ENCODE measurements around the gene WAS. TPM values are rescaled to one million over a fixed set of nuclear protein-coding genes. Genes with fewer than 3 reads are reported as not detected.

WAS gene
- polyA plus RNA-seq, 2 of the 4 experiments (the other 2 are of a cell fraction) = 0.05 to 0.44 TPM

DNA sequence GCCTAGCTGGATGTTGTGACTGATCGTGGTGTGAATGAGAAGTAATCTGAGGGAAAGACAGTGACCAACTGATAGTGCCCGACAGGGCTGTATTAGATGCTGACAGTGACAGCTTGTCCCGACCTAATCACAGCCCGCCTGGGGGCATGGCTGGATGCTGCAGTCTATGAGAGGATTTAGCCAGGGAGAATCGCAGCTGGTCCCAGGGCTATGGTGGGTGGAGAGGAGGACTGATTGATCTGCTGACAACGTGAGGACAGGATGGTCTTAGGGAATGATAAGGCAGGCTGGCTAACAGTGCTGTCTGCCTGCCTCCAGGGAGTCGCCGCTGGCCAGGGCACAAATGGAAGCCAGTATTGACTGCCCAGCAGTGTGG, 12.3 kb downstream of the WAS start:
- TF ChIP-seq POLR2A (IDR thresholded peaks at IDR 0.05; ENCODE audit: low read length) (no peak), NPAS2 (CRISPR knock-in tag; IDR thresholded peaks at IDR 0.05; ENCODE audit: borderline replicate concordance) (no peak), HOXB5 (CRISPR knock-in tag; IDR thresholded peaks at IDR 0.05) (no peak), TFCP2L1 (CRISPR knock-in tag; IDR thresholded peaks at IDR 0.05) (no peak), NFE2L2 (conservative IDR thresholded peaks at IDR 0.05; ENCODE audit: low read length) (no peak), RNF2 (IDR thresholded peaks at IDR 0.05; ENCODE audit: borderline replicate concordance, low read depth) (no peak), RAD21 (conservative IDR thresholded peaks at IDR 0.05 in 1 of 2, IDR thresholded peaks at IDR 0.05 in 1 of 2) (no peak), HES2 (IDR thresholded peaks at IDR 0.05) (no peak), MYC (IDR thresholded peaks at IDR 0.05; ENCODE audit: borderline replicate concordance, low read length) (no peak)
- TF ChIP-seq, protein P1, sequence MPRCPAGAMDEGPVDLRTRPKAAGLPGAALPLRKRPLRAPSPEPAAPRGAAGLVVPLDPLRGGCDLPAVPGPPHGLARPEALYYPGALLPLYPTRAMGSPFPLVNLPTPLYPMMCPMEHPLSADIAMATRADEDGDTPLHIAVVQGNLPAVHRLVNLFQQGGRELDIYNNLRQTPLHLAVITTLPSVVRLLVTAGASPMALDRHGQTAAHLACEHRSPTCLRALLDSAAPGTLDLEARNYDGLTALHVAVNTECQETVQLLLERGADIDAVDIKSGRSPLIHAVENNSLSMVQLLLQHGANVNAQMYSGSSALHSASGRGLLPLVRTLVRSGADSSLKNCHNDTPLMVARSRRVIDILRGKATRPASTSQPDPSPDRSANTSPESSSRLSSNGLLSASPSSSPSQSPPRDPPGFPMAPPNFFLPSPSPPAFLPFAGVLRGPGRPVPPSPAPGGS (IDR thresholded peaks at IDR 0.05) = no peak
- ATAC-seq (peak in 1 of 2 experiments; percentile 8; a peak in 2 of 6 replicates), DNase-seq (ENCODE audit: low read depth in 1 of 2, low spot score in 1 of 2) (peak in 1 of 2 experiments; percentile 25), FAIRE-seq (no peak)
- 15% methylated on average over 8 of the region's 8 CpGs for WGBS (ENCODE audit: missing lambda C conversion rate)
- Histone ChIP-seq H3K9me3 (no peaks in the 10 kb centered on the region), H3K27ac (peak overlapping the region; percentile 71 to 99), H3K4me3 (peak overlapping the region; percentile 97), H3K4me1 (peaks cover 7% of the 10 kb centered on the region; the same call in 2 of the 3 replicates), H3K4me2 (peak overlapping the region; percentile 97)
- CTCF ChIA-PET = interaction anchor here (0.6 to 0.7 kb wide), 2 partner anchors 46 to 98 kb away, joined by 3 to 5 read pairs; no protein-coding TSS in a partner anchor
- POLR2A ChIA-PET = interaction anchor here (1.8 kb wide), 1 partner anchor 42 kb away, joined by 10 read pairs; no protein-coding TSS in a partner anchor

DNA sequence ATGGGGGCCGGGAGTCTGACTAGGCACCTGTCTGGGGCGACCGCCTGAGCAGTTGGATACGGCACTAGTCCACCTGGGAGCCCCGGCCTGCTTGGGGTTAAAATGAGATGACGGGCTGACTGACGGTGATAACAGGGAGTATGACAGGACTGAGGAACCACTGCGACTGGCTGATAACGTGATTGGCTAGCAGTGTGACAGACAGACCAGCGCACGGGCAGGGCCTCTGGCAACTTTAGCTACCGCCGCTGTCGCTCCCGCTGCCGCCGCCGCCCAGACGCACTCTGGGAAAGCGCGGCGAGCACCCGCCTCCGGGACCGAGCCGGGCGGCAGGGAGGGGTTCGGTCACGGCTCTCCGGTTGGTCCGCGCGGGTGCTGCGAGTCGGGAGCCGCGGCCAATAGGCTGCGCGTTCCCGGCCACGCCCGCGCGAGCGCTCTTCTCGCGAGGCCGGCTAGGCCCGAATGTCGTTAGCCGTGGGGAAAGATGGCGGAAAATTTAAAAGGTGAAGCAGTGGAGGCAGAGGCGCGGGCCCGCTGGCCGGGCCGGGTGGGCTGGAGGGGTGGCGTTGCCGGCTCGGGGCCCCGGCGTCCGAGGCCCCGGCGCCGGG, 12.8 kb downstream of the WAS start, which contains the start of gene SUV39H1:
TSS of gene SUV39H1 (plus strand) at position 434 of the 608 bp plus-strand sequence. CDS start at position 485, 51 bp downstream.
- CTCF ChIA-PET = interaction anchor here (0.6 kb wide), 1 partner anchor 46 kb away, joined by 3 read pairs; no protein-coding TSS in a partner anchor
- peak; percentile 95 to 99 for ATAC-seq
- peak; percentile 46 for FAIRE-seq
- TF ChIP-seq CHD4 (IDR thresholded peaks at IDR 0.05; ENCODE audit: borderline replicate concordance) (no peak), NFE2L2 (conservative IDR thresholded peaks at IDR 0.05; ENCODE audit: low read length) (no peak), CBX2 (IDR thresholded peaks at IDR 0.05; ENCODE audit: borderline replicate concordance, low read depth) (no peak), FOSB (CRISPR knock-in tag; IDR thresholded peaks at IDR 0.05) (no peak), JUN (IDR thresholded peaks at IDR 0.05) (peak; percentile 22 to 76; a peak in 3 of 5 replicates), CBX8 (IDR thresholded peaks at IDR 0.05) (no peak), RNF2 (IDR thresholded peaks at IDR 0.05; ENCODE audit: borderline replicate concordance, low read depth) (no peak), SREBF2 (IDR thresholded peaks at IDR 0.05) (no peak), RARB (CRISPR knock-in tag; IDR thresholded peaks at IDR 0.05) (no peak), EP300 (IDR thresholded peaks at IDR 0.05) (no peak), HOXB13 (CRISPR knock-in tag; IDR thresholded peaks at IDR 0.05; ENCODE audit: low read depth) (no peak), CEBPB (IDR thresholded peaks at IDR 0.05) (no peak), RAD21 (conservative IDR thresholded peaks at IDR 0.05 in 1 of 2, IDR thresholded peaks at IDR 0.05 in 1 of 2) (no peak), NR3C1 (IDR thresholded peaks at IDR 0.05) (no peak), HEYL (CRISPR knock-in tag; IDR thresholded peaks at IDR 0.05) (no peak), MAZ (IDR thresholded peaks at IDR 0.05; ENCODE audit: borderline replicate concordance, low read depth, low read length) (no peak), RCOR1 (IDR thresholded peaks at IDR 0.05; ENCODE audit: low read depth, low read length) (no peak), RFX5 (IDR thresholded peaks at IDR 0.05) (no peak)
- TF ChIP-seq, protein P2, sequence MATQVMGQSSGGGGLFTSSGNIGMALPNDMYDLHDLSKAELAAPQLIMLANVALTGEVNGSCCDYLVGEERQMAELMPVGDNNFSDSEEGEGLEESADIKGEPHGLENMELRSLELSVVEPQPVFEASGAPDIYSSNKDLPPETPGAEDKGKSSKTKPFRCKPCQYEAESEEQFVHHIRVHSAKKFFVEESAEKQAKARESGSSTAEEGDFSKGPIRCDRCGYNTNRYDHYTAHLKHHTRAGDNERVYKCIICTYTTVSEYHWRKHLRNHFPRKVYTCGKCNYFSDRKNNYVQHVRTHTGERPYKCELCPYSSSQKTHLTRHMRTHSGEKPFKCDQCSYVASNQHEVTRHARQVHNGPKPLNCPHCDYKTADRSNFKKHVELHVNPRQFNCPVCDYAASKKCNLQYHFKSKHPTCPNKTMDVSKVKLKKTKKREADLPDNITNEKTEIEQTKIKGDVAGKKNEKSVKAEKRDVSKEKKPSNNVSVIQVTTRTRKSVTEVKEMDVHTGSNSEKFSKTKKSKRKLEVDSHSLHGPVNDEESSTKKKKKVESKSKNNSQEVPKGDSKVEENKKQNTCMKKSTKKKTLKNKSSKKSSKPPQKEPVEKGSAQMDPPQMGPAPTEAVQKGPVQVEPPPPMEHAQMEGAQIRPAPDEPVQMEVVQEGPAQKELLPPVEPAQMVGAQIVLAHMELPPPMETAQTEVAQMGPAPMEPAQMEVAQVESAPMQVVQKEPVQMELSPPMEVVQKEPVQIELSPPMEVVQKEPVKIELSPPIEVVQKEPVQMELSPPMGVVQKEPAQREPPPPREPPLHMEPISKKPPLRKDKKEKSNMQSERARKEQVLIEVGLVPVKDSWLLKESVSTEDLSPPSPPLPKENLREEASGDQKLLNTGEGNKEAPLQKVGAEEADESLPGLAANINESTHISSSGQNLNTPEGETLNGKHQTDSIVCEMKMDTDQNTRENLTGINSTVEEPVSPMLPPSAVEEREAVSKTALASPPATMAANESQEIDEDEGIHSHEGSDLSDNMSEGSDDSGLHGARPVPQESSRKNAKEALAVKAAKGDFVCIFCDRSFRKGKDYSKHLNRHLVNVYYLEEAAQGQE (IDR thresholded peaks at IDR 0.05) = peak; percentile 94
- TF ChIP-seq, protein P3, sequence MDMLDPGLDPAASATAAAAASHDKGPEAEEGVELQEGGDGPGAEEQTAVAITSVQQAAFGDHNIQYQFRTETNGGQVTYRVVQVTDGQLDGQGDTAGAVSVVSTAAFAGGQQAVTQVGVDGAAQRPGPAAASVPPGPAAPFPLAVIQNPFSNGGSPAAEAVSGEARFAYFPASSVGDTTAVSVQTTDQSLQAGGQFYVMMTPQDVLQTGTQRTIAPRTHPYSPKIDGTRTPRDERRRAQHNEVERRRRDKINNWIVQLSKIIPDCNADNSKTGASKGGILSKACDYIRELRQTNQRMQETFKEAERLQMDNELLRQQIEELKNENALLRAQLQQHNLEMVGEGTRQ (IDR thresholded peaks at IDR 0.05) = no peak
- TF ChIP-seq, protein P4, sequence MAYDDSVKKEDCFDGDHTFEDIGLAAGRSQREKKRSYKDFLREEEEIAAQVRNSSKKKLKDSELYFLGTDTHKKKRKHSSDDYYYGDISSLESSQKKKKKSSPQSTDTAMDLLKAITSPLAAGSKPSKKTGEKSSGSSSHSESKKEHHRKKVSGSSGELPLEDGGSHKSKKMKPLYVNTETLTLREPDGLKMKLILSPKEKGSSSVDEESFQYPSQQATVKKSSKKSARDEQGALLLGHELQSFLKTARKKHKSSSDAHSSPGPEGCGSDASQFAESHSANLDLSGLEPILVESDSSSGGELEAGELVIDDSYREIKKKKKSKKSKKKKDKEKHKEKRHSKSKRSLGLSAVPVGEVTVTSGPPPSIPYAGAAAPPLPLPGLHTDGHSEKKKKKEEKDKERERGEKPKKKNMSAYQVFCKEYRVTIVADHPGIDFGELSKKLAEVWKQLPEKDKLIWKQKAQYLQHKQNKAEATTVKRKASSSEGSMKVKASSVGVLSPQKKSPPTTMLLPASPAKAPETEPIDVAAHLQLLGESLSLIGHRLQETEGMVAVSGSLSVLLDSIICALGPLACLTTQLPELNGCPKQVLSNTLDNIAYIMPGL (CRISPR knock-in tag; IDR thresholded peaks at IDR 0.05; ENCODE audit: borderline replicate concordance) = no peak

More for the DNA sequence above, 12.8 kb downstream of the WAS start, which contains the start of gene SUV39H1:
- WGBS (ENCODE audit: missing lambda C conversion rate) = under 1% methylated on average over 32 of the region's 66 CpGs
- Histone ChIP-seq H3K4me2 (peak within 1 kb of the TSS; percentile 97), H3K27ac (peak within 1 kb of the TSS; percentile 95 to 99), H3K4me3 (peak within 1 kb of the TSS; percentile 97), H3K4me1 (peaks cover 7% of the 10 kb centered on the region; the same call in 2 of the 3 replicates), H3K9me3 (no peaks in the 10 kb centered on the region)
- DNase-seq (ENCODE audit: low read depth in 1 of 2, low spot score in 1 of 2) = peak; percentile 85 to 89
- POLR2A ChIA-PET = interaction anchor here (1.8 kb wide), 1 partner anchor 41 kb away, joined by 10 read pairs; no protein-coding TSS in a partner anchor

All from A549 (cell line).